Endometrium (tissue), 2 donors: Measurements from ENCODE around the gene ZNF366.

ENCODE experiments used
- FAIRE-seq: peaks from 2 replicates; lab custom pipeline; 2012; peaks lifted over from hg19 to GRCh38; lab: Jason Lieb, UNC
- donor health status: control.
- donor health status: control.

ZNF366 gene

GRCh38 chr5:72402959-72403628 is 104.1 kb downstream of the ZNF366 start:
- no peak for FAIRE-seq

GRCh38 chr5:72402381-72402890 is 104.8 kb downstream of the ZNF366 start:
- FAIRE-seq = no peak

GRCh38 chr5:72400950-72401349 is 106.3 kb downstream of the ZNF366 start:
- FAIRE-seq = no peak

GRCh38 chr5:72397836-72398235 is 109.4 kb downstream of the ZNF366 start:
- no peak for FAIRE-seq

GRCh38 chr5:72394688-72395087 is 112.5 kb downstream of the ZNF366 start:
- FAIRE-seq = no peak

GRCh38 chr5:72393052-72393451 is 114.2 kb downstream of the ZNF366 start:
- no peak for FAIRE-seq
